A673 (cell line): Measurements from ENCODE around the gene ADGRG1.

Source experiments
- EZH2 ChIP-seq: fragments of 200-600 bp; sonication (generic); IDR thresholded peaks from 2 replicates; pipeline ENCODE4 v1.6.1; 2017; ENCODE audit warnings: borderline replicate concordance, low read depth, mild to moderate bottlenecking, mixed read lengths, antibody characterized with exemption, low read length; ENCODE audit not compliant: poor library complexity, severe bottlenecking
- TF ChIP-seq, protein P1 (sequence below): fragments of 300-800, 200-600 bp; sonication (generic); conservative IDR thresholded peaks from 2 replicates; pipeline ENCODE4 v1.5.1; 2017; ENCODE audit warnings: low read depth, mild to moderate bottlenecking, antibody characterized with exemption, low read length, moderate library complexity, mixed read lengths

DNA sequence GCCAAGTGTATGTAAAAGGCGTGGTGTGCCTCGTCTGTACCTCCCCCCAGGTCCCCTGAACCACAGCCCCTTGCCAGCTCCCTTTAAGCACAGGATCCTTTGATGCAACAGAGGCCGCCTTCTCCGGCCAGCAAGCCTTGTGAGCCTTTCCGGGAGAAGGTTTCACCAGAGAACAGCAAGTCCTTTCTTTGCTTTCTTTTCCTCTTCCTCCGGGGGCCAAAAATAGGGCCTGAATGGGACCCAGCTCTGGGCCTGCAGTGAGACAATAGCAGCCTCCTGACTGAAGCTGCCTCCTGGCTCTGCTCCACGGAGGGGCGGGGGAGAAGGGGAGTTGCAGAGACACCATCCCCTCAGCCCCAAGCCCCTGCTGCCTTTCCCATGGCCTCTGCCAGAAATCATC is 9.0 kb downstream of the ADGRG1 start:
- TF ChIP-seq, protein P1, sequence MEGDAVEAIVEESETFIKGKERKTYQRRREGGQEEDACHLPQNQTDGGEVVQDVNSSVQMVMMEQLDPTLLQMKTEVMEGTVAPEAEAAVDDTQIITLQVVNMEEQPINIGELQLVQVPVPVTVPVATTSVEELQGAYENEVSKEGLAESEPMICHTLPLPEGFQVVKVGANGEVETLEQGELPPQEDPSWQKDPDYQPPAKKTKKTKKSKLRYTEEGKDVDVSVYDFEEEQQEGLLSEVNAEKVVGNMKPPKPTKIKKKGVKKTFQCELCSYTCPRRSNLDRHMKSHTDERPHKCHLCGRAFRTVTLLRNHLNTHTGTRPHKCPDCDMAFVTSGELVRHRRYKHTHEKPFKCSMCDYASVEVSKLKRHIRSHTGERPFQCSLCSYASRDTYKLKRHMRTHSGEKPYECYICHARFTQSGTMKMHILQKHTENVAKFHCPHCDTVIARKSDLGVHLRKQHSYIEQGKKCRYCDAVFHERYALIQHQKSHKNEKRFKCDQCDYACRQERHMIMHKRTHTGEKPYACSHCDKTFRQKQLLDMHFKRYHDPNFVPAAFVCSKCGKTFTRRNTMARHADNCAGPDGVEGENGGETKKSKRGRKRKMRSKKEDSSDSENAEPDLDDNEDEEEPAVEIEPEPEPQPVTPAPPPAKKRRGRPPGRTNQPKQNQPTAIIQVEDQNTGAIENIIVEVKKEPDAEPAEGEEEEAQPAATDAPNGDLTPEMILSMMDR, result no peak
- TF ChIP-seq EZH2, result no peak
